HG02678 (cell line): ENCODE measurements around the gene SHANK2.
"Not testable (repeated sequence)": the region's sequence is repeated elsewhere in the genome, so short reads cannot be mapped to it uniquely, and the experiment has no call there.

Experiments used
- ATAC-seq: cut with Tn5 transposase; IDR thresholded peaks from one replicate; pipeline ENCODE4 v1.9.1; 2021; ENCODE audit warnings: mild to moderate bottlenecking, moderate library complexity; ENCODE audit not compliant: unreplicated experiment

Gene SHANK2

DNA sequence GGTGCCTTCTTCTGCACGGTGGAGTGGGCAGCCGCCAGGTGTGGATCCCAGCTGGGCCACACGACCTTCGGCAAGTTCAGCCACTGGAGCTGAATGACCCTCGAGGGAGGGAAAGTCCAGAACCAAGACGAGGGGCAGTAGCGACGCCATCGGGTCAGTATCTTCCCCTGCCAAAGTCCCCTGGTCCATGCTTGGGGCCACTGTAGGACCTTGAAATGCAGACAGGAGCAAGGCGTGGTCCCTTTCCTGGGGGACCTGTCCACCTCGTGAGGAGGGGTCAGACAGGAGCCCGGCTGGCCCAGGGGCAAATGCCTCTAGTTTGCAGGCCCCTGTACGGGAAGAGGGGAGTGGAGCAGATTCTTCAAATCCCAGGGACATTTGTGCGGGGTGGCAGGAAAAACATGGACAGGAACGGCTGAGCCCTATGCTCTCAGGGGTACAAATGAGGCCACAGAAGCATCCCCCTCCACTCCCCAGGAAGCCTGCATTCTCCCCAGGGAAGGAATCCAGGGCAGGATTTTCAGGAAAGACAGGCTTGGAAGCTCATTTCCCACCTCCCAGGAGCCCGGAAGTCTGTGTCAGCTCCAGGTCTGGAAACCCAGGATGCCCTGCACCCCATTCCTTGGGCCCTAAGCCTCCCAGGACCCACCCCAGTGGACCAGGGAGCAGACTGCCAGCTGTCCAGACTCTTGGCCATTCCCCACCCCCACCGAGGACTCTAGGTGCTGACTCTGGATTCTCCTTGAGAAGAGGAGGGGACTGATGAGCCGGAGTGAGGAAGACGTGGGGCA is 6.6 kb downstream of the SHANK2 start:
- ATAC-seq: no peak

DNA sequence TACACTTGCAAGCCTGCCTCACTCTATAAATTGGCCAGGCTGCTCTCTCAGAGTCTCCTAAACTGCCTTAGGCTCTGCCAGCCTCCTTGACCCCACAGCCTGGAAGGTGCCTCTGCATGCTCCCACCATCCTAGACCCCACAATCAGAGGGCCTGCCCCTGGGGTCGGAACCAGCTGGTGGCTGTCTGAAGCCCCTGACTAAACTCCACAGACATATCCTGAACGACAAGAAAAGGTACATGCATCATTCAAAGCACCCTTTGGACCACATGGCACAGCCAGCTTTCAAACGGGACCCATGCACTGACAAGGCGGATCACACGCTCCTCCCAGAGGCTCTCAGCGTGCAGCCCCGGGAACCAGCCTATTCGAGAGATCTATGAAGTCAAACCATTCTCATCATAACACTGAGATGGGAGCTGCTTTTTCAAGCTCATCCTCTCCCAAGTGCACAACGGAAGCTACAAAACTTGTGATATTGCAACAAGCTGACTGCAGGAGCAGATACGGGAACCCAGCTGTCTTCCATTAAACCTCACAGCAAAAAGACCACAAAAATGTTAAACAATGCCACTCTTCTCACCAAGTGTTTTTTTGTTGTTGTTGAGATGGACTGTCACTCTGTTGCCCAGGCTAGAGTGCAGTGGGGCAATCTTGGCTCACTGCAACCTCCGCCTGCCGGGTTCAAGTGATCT is 8.1 kb downstream of the SHANK2 start:
- no peak for ATAC-seq

DNA sequence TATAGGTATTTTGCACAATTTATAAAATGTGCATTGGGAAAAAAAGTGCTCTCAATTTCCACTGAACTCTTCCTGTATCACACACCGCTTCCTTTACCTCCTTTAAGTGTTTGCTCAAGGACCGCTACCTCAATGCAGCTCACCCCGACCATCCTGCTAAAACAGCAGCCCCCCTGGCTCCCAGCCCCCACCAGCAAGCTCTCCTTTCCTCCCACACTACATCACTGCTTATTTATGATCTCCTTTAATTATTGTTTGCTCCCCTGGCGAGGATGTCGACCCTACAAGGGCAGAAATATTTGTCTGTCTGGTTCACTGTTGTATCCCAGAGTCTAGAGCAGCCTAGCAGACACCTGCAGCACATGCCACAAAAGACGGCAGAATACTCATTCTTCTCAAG is 10.0 kb downstream of the SHANK2 start:
- ATAC-seq: no peak

DNA sequence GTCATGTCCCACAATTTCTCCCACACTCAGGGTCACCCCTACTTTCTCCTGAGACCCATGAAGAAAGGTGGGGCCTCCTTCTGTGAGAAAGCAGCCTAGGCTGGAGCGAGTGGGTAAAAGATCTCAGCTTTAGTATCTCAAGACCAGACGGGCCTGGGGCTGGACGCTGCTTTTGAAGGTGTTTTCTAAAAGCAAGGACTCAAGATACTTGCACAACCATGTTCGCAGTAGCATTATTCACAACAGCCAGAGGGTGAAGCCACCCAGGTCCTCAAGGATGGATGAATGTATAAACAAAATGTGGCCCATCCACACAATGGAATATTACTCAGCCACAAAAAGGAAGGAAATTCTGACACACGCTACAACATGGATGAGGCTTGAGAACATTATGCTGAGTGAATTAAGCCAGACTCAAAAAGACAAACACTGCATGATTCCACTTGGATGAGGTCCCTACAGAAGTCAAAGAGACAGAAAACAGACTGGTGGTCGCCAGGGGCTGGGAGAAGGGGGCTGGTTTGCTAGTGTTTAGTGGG is 10.6 kb downstream of the SHANK2 start:
- ATAC-seq: no peak

DNA sequence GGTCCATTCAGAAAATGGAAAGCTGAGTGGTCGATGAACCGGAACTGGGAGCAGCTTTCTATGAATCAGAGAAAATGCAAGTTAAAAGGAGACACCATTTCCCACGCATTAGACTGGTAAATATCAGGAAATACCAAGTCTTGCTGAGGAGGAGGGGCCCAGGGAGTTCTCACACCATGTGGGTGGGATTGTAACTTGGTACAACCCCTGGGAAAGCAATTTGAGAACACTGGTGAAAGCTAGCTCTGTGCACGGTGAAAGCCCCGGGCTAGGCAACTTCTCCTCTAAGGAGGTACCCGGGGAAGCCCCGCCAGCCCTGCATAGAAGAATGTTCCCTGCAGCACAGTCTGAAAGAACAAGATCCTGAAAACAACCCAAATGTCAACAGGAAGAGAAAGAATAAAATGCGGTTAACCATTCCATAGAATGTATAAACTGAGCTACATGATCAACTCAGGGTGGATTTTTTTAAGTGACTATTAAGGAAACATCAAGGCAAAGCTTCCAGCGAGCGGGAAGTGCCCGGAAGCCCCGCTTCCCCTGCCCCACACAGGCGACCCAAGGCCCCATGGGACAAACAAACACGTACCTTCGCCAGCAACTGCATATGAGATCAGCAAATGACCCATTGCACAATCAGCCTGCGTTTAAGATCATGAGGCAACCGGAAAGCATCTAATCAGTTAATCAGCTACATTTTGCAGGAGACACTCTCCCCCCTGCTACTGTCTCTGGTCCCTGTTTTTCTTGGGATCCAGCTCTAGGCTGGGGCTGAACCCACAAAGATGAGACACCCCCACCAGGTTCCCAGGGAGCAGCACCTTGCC is 11.3 kb downstream of the SHANK2 start:
- peak; percentile 52 for ATAC-seq

DNA sequence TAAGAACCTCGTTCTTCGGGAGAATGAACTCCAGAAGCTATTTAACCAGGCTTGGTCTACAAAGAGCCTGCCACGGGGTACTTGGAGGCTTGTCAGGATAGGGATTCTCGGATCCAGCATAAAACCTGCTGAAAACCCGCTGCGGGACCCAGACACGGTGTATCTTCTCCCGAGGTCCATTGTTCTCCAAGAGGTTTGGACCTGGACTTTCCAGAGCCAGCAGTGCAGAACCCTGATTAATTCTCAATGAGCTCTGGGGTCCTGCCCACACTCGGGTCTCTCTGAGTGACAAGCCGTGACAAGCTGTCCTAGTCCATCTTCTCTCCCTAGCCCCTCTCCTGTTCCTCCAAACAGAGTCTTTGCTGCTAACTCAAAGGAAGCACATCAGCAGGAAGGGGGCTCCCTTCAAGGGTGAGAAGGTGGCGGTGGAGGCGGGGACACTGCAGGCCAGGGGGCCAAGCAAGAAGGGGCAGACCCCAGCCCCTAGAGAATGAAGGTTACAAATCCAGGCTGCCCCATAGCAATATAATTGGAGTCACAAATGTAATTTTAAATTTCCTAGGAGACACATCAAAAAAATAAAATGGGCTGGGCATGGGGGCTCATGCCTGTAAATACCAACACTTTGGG is 12.2 kb downstream of the SHANK2 start:
- ATAC-seq: no peak

DNA sequence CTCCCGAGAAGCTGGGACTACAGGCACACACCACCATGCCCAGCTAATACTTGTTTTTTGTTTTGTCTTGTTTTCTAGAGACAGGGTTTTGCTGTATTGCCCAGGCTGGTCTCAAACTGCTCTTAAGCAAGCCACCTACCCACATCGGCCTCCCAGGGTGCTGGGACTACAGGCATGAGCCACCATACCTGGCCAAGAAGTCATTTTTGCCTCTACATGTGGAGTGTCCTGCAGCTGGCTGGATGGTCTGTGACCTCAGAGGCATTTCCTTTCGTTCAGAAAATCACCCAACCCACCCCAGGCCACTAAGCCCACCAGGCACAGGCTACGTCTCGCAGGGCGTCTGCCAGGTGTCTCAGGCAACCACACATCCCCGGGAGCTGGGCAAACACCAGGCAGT is 12.8 kb downstream of the SHANK2 start:
- no peak for ATAC-seq

DNA sequence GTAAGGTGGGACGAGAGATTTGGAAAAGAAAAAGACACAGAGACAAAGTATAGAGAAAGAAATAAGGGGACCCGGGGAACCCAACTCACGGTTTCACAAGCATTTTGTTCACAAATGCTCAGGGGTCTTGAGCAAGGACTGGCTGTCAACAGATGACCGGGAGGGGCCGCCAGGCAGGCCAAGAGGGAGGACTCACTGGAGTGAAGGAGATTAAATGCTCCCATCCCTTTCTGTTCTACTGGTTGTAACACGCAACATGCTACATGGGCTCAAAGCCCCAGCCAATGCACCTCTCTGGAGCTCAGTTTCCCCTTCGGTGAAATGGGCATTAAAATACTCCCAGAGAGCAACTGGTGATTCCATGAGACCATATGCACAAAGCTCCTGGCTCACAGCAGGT is 13.4 kb downstream of the SHANK2 start:
- ATAC-seq: no peak

DNA sequence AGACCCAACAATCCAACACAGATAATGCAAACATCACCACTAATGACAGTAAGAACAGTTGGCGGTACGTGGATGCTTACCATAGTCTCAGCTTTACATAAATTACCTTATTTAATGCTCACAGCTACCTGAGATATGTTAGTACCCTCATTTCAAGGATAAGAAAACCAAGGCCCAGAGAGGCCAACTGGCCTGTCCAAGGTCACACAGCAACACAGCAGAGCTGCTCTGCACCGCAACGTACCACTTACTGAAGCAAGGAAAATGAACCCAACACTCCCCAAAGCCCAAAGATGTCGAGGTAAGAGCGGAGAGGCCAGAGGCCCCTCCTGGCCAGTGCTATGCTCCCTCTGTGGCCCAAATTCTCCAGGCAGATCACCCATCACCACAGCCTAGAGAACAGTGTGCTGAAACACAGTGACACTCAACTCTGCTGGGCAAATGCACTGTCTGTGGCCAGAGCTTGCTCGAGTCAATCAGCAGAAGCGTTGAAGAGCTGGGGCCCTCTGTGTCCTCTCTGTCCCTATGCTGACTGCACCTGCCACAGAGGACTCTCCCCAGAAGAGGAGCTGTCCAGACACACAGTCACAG is 14.0 kb downstream of the SHANK2 start:
- ATAC-seq: no peak

DNA sequence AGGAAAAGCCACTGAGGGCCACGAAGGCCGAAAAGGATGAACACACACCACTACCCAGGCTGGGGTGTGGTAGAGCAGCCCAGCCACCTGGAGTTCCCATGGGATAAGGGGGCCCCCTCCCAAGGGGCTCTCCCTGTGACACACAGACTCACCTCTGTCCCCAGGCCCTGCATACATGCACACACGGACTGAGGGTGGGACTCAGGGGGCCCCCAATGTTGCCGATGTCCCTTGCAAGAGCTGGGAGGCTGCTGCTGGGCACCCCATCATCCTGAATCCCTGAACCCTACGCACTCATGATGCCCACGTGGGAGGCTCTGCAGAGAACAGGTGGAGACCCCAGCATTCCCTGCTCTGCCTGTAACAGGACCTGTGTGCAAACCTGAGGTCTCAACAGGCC is 14.5 kb downstream of the SHANK2 start:
- no peak for ATAC-seq

DNA sequence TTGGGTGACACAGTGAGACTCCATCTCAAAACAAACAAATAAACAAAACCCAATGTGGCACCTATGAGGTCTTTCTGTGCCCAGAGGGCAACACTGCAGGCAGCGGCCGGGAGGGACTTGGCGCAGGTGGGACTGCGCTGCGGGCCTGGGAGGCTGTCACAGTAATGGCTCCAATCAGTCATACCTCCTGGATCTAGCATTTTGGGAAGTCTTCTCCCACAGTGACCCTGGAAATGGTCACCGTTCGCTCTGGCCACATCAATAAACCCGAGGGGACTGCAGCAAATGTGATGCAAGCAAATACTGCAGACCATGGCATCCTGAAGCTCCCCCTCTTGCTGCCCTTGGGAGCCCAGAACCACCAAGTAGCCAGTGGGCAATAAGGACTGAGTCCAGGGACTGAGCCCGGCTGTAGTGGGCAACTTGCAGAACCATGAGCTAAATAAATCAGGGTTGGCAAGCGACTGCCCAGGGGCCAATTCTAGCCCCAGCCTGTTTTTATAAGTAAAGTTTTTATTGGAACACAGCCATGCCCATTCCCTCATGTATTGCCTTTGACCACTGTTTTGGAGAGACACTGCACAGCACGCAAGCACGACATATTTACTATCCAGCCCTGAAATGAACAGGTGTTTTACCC is 15.4 kb downstream of the SHANK2 start:
- ATAC-seq: no peak

DNA sequence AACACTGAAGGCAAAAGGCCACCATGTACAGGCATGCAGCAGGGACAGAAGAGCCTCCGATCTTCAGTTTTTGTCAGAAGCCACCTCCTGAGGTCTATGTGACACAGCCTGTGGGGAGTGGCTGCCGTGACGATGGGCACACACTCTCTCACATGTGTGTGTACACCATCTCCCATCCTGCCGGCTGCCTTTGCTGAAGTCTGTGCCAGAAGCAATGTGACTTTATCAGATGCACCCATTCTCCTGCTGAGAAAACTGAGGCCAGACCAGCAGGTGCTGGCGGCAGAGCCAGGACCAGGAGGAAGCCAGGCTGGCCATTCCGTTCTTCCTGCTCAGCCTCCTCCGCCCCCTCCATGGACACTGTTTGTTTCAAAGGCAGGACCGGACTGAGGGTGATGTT is 16.7 kb downstream of the SHANK2 start:
- ATAC-seq: no peak

DNA sequence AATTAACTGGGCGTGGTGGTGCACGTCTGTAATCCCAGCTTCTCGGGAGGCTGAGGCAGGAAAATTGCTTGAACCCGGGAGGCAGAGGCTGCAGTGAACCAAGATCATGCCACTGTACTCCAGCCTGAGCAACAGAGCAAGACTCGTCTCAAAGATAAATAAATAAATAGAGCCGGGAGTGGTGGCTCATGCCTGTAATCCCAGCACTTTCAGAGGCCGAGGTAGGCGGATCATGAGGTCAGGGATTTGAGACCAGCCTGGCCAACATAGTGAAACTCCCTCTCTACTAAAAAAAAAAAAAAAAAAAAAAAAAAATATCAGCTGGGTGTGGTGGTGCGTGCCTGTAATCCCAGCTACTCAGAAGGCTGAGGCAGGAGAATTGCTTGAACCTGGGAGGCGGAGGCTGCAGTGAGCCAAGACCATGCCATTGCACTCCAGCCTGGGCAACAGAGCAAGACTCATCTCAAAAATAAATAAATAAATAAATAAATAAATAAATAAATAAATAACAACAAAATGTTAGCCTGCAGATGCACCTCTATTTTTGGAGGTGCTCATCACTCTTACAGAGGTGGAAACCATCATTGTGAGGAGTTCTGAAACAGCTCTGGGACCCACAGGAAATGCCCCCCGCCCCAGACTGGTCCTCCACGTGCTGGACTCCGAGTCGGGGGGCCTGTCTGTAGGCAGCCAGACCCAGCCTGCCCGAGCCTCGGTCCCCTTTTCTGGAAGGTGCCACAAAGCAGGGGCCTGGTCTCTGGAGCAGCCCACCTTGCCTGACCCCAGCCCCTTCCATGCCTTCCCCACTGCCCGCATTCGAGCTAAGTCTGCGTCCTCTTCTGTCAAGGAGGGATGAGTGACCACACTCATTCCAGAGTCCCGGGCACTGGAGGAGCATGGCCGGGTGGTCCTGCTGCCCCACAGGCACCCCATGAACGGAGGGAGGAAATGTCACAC is 18.2 kb downstream of the SHANK2 start:
- ATAC-seq: not testable (repeated sequence)

DNA sequence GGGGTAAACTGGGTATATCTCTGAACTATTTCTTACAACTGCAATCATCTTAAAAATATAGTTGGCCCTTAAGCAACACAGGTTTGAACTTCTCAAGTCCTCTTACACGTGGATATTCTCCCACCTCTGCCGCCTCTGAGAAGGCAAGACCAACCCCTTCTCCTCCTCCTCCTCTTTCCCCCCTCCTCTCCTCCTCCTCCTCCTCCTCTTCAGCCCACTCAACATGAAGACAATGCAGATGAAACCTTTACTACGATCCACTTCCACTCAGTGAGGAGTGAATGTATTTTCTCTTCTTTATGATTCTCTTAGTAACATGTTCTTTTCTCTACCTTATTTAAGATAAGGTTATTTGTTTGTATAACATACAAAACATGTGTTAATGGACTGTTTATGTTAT is 20.0 kb downstream of the SHANK2 start:
- ATAC-seq: no peak

DNA sequence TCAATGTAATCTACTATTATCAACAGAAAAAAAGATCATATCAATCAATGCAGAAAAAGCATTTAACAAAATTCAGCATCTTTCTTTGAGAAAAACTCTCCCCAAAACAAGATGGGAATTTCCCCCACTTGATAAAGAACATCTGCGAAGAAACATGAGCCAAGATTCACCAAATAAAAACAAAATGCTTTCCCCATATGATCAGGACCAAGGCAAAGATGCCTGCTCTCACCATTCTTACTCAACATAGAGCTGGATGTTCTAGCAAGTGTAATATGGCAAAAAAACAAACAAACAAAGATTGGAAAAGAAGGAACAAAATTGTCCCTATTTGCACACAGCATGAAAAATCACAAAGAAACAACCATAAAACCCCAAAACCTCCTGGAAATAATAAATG is 23.4 kb downstream of the SHANK2 start:
- no peak for ATAC-seq

DNA sequence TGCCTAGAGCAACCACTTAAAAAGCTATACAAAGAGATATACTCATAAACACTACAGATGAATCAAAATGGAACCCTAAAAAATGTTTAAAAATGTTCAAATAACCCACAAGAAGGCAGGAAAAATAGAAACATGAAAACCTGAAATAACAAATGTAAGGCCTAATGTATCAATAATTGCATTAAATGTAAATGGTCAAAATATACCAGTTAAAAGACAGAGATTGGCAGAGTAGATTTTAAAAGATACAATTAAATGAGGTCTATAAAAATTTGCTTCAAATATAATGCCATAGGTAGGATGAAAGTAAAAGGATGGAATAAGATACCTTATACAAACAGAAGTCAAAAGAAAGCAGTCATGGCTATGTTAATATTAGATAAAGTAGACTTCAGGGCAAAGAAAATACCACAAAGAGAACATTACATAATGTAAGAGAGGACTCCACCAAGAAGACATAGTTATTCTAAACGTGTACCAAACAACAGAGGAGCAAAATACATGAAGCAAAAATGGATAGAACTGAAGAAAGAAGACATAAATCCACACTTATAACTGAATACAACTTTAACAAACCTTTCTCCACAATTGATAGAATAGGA is 25.2 kb downstream of the SHANK2 start:
- no peak for ATAC-seq

DNA sequence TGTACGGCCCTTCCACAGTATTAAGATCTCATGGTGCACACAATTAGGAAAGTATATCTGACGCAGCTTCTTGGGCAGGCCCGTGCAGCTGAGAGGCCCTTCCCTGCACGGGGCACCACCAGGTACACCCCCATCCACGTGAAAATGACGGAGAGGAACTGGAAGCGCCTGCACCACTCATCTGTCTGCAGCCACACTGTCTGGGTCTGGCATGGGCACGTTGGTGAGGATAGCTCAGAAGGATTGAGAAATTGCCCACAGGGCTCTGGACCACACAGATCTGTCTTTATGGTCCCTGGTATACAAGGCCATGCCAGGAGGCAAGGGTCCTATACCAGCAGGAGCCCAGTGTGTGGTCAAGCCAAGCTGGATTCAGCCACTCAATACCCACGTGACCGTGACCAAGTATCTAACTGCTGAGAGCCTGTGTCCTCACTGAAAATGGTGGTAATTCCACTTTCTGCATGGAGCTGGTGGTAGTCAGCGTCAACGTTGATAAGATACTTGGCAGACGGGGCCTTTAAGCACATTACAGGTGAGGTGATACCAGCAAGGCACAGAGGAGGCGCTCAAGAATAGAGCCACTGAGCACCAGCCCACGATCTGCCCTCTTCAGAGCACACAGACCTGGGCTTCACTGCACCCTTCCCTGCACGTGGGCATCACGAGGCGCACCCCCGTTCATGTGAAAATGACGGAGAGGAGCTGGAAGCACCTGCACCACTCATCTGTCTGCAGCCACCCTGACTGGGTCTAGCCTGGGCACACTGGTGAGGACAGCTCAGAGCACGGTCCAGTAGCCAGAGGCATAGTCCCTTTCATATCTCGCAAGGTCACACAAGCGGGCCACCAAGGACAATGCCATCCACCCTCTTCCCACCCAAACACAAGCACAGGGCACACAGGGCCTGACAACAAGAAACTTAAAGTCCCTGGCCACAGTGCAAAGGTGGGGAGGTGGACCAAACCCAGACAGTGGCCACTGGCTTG is 28.4 kb downstream of the SHANK2 start:
- ATAC-seq: no peak

DNA sequence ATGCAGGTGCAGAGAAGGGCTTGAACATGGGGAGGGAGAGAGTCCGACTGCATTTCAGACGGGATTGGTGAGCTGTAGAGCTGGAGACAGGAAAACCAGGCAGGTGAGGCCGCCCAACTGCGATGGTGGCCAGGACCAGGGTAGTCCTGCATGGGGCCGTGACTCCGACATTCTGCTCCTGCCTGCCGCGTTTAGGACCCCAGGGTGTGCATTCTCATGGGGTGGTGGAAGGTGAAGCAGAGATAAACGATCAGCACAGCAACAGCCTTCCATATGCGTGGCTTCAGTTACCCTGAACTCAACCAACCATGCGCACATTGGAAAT is 29.3 kb downstream of the SHANK2 start:
- ATAC-seq: no peak
